Fibroblast of lung (primary cell): ENCODE results near the gene JAKMIP1. TPM values are rescaled to one million over a fixed set of nuclear protein-coding genes. Genes with fewer than 3 reads are reported as not detected.

Experiments used
- DNase-seq, 2 donors: peaks; one replicate each; pipeline versions ENCODE4 v3.0.0 to v3.0.0-alpha.2; 2010; ENCODE audit warnings: low read depth in 2 of 2
- H2AFZ ChIP-seq: 2 replicates; pipeline ENCODE4 v1.5.1; 2012; ENCODE audit warnings: low read length, control low read depth, inconsistent platforms
- H3K27ac ChIP-seq: 2 replicates; pipeline ENCODE4 v1.5.1; 2011; ENCODE audit warnings: low read length, control low read depth; ENCODE audit not compliant: insufficient read depth
- H3K27me3 ChIP-seq: 2 replicates; pipeline ENCODE4 v1.5.1; 2011; ENCODE audit warnings: mild to moderate bottlenecking, low read length; ENCODE audit not compliant: control insufficient read depth, insufficient read depth
- H3K36me3 ChIP-seq: 2 replicates; pipeline ENCODE4 v1.5.1; 2011; ENCODE audit warnings: low read length; ENCODE audit not compliant: control insufficient read depth, insufficient read depth
- H3K4me1 ChIP-seq: 2 replicates; pipeline ENCODE4 v1.5.1; 2011; ENCODE audit warnings: low read length; ENCODE audit not compliant: control insufficient read depth, insufficient read depth; ENCODE audit errors: extremely low read depth
- H3K4me2 ChIP-seq: 2 replicates; pipeline ENCODE4 v1.5.1; 2011; ENCODE audit warnings: low read length, control low read depth; ENCODE audit not compliant: insufficient read depth; ENCODE audit errors: extremely low read depth
- H3K4me3 ChIP-seq, 4 experiments: fragments of 200-600 bp in 1 of 4; sonication (generic) in 1 of 4; replicated peaks in 1 of 4; 2 replicates each; pipeline ENCODE4 v1.5.1; 2011 to 2016; ENCODE audit warnings: low read length in 4 of 4, low read depth in 3 of 4, mild to moderate bottlenecking in 3 of 4, control low read depth in 2 of 4, inconsistent platforms in 1 of 4, mixed read lengths in 1 of 4; ENCODE audit not compliant: insufficient read depth in 1 of 4; ENCODE audit errors: control extremely low read depth in 1 of 4
- H3K79me2 ChIP-seq: 2 replicates; pipeline ENCODE4 v1.5.1; 2012; ENCODE audit warnings: mild to moderate bottlenecking, low read length, inconsistent platforms; ENCODE audit not compliant: control insufficient read depth, insufficient read depth
- H3K9ac ChIP-seq: 2 replicates; pipeline ENCODE4 v1.5.1; 2011; ENCODE audit warnings: mild to moderate bottlenecking, low read length, control low read depth; ENCODE audit not compliant: insufficient read depth
- H3K9me3 ChIP-seq: 2 replicates; pipeline ENCODE4 v1.5.1; 2012; ENCODE audit warnings: low read depth, low read length; ENCODE audit not compliant: control insufficient read depth, insufficient read depth
- H4K20me1 ChIP-seq: 2 replicates; pipeline ENCODE4 v1.5.1; 2011; ENCODE audit warnings: low read length; ENCODE audit not compliant: control insufficient read depth, insufficient read depth; ENCODE audit errors: extremely low read depth
- EZH2 ChIP-seq: IDR thresholded peaks from 2 replicates; pipeline ENCODE4 v1.5.1; 2012; ENCODE audit warnings: low read length, control low read depth, mild to moderate bottlenecking; ENCODE audit errors: missing control alignments
- polyA plus RNA-seq, 2 donors: library from polyadenylated mRNA; depleted of rRNA in 1 of 2; stranded (reverse) in 1 of 2; unstranded in 1 of 2; fragments of >200 nt; gene quantifications; 2 replicates each; pipeline ENCODE4 v1.2.1, GENCODE V29; 2011 to 2012; ENCODE audit warnings: missing spikeins in 1 of 2
- total RNA-seq: library from RNA; depleted of rRNA; stranded (reverse); fragments of >200 nt; gene quantifications from 2 replicates; pipeline ENCODE4 v1.2.1, GENCODE V29; 2014
- TF ChIP-seq, protein P1 (sequence below), 2 donors: IDR thresholded peaks in 1 of 2; conservative IDR thresholded peaks in 1 of 2; 1 replicate in 1 of 2; 2 replicates in 1 of 2; pipeline ENCODE4 v1.5.1; 2011 to 2012; ENCODE audit warnings: low read length in 2 of 2, control low read depth in 1 of 2, inconsistent platforms in 1 of 2, low read depth in 1 of 2, mild to moderate bottlenecking in 1 of 2

The JAKMIP1 gene
- total and polyA plus RNA-seq, 2 donors (not counting 1 experiment from before 2014, with no cell fraction given) = not detected

DNA sequence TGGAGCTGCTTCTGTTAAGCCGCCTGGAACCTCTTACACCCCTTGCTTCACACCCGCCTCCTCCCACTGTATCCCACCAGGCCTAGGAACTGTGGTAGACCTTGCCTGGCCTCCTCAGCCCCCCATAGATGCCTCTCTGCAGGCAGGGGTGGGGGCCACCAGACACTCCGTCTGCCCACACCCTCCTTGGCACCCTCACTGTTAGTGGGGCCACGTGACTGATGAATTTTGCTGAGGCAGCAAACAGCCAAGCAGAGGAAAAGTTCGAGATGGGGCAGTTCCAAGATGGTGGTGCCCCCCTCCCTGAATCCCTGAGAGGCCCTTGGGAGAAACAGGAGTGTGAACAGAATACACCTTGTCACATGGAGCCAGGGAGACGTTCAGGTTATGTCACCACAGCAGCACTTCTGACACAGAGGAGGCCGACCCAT, 141.0 kb downstream of the JAKMIP1 start:
- Histone ChIP-seq H2AFZ (no peak overlapping the region), H3K36me3 (no peaks in the 10 kb centered on the region), H3K79me2 (no peaks in the 10 kb centered on the region), H3K4me1 (no peaks in the 10 kb centered on the region), H3K4me2 (no peak overlapping the region), H3K27ac (no peak overlapping the region), H3K9me3 (no peaks in the 10 kb centered on the region), H4K20me1 (no peaks in the 10 kb centered on the region), H3K9ac (no peak overlapping the region), H3K4me3 (no peak overlapping the region), H3K27me3 (no peaks in the 10 kb centered on the region)
- TF ChIP-seq, protein P1, sequence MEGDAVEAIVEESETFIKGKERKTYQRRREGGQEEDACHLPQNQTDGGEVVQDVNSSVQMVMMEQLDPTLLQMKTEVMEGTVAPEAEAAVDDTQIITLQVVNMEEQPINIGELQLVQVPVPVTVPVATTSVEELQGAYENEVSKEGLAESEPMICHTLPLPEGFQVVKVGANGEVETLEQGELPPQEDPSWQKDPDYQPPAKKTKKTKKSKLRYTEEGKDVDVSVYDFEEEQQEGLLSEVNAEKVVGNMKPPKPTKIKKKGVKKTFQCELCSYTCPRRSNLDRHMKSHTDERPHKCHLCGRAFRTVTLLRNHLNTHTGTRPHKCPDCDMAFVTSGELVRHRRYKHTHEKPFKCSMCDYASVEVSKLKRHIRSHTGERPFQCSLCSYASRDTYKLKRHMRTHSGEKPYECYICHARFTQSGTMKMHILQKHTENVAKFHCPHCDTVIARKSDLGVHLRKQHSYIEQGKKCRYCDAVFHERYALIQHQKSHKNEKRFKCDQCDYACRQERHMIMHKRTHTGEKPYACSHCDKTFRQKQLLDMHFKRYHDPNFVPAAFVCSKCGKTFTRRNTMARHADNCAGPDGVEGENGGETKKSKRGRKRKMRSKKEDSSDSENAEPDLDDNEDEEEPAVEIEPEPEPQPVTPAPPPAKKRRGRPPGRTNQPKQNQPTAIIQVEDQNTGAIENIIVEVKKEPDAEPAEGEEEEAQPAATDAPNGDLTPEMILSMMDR (conservative IDR thresholded peaks at IDR 0.05 in 1 of 2, IDR thresholded peaks at IDR 0.05 in 1 of 2; ENCODE audit: low read depth in 1 of 2, low read length in 2 of 2) = no peak
- TF ChIP-seq EZH2 = no peak
- DNase-seq = no peak

DNA sequence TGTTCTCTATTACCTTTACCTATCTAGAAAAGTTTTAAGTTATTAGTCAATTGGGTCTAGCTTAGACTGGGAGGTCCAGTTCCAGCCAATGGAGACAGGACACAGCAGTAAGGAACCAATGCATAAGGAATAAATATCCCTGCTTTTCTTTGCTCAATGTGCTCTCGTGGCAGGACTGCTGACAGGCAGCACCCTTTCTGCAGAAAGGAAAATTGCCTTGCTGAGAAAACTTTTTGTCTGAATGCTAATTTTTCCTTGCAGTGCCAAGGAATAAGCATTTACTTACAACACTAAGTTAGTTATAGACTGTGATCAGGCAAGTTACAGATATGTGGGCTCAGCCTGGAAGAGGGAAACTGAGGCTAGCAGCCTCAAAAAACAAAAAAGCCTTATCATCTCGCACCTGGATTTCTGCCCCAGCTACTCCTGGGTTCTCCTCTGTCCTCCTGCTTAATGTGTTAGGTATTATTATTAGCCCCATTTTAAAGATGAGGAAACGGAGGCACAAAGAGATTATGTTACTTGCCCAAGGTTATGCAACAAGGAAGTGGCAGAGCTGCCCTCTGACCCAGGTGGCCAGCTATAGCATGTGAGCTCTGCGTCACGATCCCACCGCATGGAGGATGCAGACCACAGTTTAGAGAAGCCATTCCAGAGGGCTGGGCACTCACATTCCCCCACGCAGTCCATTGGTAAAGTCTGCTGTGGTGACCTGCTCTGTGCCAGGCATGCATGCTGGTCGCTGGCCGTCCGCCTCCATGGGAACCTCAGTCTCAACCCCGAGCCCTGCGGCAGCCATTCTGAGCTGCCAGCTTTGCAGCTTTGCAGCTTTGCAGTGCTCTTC, 141.6 kb downstream of the JAKMIP1 start:
- Histone ChIP-seq H3K4me3 (no peak overlapping the region), H4K20me1 (no peaks in the 10 kb centered on the region), H3K4me2 (no peak overlapping the region), H3K27ac (no peak overlapping the region), H3K4me1 (no peaks in the 10 kb centered on the region), H3K36me3 (no peaks in the 10 kb centered on the region), H2AFZ (no peak overlapping the region), H3K27me3 (no peaks in the 10 kb centered on the region), H3K9me3 (no peaks in the 10 kb centered on the region), H3K79me2 (no peaks in the 10 kb centered on the region), H3K9ac (no peak overlapping the region)
- TF ChIP-seq, protein P1 (conservative IDR thresholded peaks at IDR 0.05 in 1 of 2, IDR thresholded peaks at IDR 0.05 in 1 of 2; ENCODE audit: low read depth in 1 of 2, low read length in 2 of 2) = no peak
- no peak for TF ChIP-seq EZH2
- DNase-seq = no peak

DNA sequence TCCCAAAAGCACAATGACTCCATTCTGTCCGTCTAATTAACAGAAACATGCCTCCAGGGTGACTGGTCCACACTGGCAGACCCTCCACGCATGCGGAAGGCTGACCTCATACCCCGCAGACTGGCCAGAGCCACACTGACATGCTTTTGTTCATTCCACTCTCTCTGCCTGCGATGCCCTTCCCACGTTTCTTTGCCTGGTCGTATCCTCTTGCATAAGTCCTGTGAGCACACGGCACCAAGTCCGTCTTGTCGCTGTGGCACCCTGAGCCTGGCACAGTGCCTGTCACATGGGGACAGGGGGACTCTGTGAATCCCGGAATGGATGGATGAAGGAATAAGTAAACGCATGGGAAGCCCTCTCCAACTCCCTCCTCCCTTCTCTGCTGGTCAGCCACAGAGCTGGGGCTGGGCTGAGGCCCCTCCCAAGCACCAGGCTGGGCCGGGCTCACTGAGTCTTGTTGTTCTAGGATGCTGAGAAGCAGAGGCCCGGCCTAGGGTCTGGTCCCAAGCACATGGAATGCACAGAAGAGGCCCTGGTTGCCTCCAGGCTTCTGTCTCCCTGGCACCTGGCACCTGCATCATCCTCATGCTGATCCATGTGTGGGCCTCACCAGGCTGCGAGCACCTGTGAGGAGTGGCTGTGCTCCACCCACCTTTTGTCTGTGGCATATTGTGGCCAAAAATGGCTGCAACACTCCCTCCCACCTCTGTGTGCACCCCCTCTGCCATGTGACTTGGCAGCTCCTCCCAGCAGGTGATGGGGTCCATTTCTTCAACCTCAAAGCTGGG, 143.2 kb downstream of the JAKMIP1 start:
- H3K9me3 ChIP-seq = no peaks in the 10 kb centered on the region
- no peaks in the 10 kb centered on the region for H3K4me1 ChIP-seq
- H3K9ac ChIP-seq = no peak overlapping the region
- no peak overlapping the region for H3K4me2 ChIP-seq
- no peak overlapping the region for H3K27ac ChIP-seq
- TF ChIP-seq, protein P1 (conservative IDR thresholded peaks at IDR 0.05 in 1 of 2, IDR thresholded peaks at IDR 0.05 in 1 of 2; ENCODE audit: low read depth in 1 of 2, low read length in 2 of 2) = no peak
- no peak for TF ChIP-seq EZH2
- H3K4me3 ChIP-seq = no peak overlapping the region
- no peaks in the 10 kb centered on the region for H4K20me1 ChIP-seq
- no peak for DNase-seq
- H3K79me2 ChIP-seq = no peaks in the 10 kb centered on the region
- H2AFZ ChIP-seq = no peak overlapping the region
- no peaks in the 10 kb centered on the region for H3K27me3 ChIP-seq
- no peaks in the 10 kb centered on the region for H3K36me3 ChIP-seq
